ENCODE data around the gene GLI2.

DNA sequence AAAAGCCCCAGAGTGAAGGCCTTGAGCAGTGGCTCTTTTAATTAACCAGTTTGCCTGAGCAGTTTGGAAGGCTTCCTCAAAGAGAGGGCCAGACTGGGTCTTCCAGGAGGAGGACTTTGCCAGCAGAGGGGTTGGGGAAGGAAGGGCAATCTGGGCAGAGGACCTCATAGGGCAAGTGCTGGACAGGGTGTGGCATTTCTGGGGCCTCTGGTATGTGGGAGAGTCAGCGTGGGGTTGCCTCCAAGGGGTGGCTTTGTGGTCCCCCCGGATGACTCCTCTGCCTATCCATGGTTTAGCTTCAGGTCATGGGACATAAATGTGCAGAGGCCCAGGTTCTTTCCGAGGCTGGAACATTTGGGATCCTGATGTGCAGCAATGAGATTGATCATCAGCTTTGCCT lies 12.6 kb downstream of the GLI2 start:
- TF ChIP-seq, protein P1, sequence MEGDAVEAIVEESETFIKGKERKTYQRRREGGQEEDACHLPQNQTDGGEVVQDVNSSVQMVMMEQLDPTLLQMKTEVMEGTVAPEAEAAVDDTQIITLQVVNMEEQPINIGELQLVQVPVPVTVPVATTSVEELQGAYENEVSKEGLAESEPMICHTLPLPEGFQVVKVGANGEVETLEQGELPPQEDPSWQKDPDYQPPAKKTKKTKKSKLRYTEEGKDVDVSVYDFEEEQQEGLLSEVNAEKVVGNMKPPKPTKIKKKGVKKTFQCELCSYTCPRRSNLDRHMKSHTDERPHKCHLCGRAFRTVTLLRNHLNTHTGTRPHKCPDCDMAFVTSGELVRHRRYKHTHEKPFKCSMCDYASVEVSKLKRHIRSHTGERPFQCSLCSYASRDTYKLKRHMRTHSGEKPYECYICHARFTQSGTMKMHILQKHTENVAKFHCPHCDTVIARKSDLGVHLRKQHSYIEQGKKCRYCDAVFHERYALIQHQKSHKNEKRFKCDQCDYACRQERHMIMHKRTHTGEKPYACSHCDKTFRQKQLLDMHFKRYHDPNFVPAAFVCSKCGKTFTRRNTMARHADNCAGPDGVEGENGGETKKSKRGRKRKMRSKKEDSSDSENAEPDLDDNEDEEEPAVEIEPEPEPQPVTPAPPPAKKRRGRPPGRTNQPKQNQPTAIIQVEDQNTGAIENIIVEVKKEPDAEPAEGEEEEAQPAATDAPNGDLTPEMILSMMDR (conservative IDR thresholded peaks at IDR 0.05 in 1 of 2, IDR thresholded peaks at IDR 0.05 in 1 of 2; ENCODE audit: extremely low read depth in 1 of 2, insufficient read depth in 1 of 2, low read depth in 1 of 2, low read length in 2 of 2), result no peak
- TF ChIP-seq EZH2 (IDR thresholded peaks at IDR 0.05; ENCODE audit: borderline replicate concordance, low read length), result no peak

All from mammary epithelial cell (primary cell).